Stimulated activated CD4-positive, alpha-beta T cell treated with anti-CD3 and anti-CD28 coated beads, Interleukin-1b, Interleukin-23, amount 100 ng/mL, for 4 hours (primary cell): ENCODE measurements around the gene TIMP2.
A peak's percentile ranks its signal among the peaks of the same experiment; 100 is the strongest.

Experiments used
- DNase-seq, 2 donors: peaks; one replicate each; pipeline ENCODE4 v3.0.0-alpha.2; 2020; ENCODE audit warnings: low read depth in 2 of 2

TIMP2 gene

DNA sequence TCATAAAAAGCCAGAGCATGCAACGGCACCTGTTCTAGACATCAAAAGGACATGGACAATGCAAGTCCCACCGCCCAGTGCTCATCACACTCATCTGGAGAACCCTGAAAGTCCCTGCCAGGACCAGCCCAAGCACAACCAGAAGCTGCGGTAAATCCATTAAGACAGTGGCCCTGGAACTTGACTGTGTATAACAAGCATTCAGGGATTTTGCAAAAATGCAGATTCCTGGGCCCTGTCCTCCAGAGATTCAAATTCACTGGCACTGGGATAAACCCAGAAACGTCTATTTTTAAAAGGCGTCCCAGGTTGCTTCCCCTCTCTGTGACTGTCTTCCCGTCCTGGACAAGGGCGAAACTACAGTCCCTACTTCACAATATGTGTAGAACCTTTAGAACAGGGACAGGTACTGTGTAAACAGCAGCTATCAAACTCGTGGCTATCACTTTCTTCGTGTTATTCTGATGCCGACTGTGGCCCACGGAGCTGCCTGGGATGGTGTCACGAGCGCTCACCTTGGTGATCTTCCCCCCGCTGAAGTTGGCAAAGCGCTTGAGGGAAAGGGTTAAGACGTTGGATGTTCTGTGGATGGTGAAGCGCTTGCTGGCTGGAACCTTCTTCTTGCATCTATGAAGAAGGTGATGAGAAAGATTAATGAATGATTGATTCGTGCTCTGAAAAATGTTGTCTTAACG is 106.9 kb downstream of the TIMP2 start:
- DNase-seq: no peak

DNA sequence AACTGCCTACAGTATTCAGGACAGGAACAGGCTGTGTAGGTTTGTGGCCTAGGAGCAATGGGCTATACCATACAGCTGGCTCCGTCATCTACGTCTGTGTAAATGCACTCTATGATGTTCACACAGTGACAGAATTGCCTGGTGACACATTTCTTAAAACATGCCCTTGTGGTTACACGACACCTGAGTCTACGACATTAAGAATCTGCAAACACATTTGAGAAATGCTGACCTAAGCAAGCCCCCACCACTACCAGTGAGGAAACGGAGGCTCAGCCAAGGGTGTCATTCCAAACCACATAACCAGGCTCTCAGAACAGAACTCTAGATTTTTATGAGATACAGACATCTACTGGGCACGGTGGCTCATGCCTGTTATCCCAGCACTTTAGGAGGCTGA is 108.1 kb downstream of the TIMP2 start:
- peak in 1 of 2 donors; percentile 34 for DNase-seq

DNA sequence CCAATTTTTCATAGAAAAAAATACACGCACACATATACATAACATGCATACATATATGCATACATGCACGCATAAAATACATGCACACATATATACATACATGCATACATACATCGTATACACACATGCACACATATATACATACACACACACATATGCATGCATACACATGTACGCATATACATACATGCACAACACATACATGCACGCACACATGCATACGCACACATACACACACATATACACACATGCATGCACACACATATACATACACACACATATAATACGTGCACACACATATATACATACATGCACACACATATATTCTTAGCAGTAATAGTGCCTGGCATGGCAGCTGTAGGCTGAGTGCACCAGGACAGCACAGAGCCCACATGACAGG is 109.5 kb downstream of the TIMP2 start:
- DNase-seq: no peak

DNA sequence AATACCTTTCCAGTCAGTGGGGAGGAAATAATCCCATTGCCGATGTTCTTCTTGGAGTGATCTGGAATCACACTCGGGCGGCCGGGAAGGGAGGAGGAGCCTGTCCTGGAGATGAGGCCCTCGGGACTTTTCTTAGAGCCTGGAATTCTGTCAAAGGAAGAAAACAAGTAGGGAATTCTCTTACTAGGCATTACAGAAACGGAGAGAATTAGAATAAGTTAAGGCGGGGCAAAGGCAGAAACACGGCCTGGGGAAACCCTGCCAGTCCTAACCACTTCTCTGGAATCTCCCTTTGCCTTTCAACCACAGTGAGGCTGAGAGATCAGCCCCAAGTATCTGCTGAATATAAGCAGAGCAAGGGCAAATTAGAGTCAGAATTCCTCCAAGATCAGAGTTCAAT is 112.3 kb downstream of the TIMP2 start:
- no peak for DNase-seq

DNA sequence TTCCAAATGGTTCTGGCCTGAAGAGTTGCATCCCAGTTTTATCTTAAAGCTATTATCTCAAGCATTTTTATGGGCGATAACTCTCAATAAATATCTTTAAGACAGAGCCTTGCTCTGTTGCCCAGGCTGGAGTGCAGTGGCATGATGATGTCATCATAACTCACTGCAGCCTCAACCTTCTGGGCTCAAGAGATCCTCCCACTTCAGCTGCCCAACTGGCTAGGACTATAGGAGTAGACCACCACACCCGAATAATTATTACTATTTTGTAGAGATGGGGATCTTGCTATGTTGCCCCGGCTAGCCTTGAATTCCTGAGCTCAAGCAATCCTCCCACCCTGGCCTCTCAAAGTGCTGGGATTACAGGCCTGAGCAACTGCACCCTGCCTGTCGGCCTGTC is 117.0 kb downstream of the TIMP2 start:
- no peak for DNase-seq

DNA sequence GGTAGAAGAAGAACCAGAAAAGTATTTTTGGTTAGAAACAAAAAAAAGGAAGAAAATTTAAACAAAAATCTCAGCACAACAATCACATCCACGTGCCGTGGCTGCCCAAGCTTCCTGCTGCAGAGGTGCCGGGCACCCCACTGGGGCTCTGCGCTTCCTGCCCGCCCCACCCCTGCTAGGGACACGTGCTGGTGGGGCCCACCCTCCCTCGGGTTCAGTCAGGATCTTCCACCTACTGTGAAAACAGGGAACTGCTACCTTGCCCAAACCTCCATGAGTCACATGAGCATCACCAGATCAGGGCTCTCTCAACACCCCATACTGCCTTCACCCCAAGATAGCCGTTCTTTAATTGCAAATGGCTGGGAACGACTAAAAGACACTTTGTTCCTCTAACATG is 118.7 kb downstream of the TIMP2 start:
- DNase-seq: no peak

DNA sequence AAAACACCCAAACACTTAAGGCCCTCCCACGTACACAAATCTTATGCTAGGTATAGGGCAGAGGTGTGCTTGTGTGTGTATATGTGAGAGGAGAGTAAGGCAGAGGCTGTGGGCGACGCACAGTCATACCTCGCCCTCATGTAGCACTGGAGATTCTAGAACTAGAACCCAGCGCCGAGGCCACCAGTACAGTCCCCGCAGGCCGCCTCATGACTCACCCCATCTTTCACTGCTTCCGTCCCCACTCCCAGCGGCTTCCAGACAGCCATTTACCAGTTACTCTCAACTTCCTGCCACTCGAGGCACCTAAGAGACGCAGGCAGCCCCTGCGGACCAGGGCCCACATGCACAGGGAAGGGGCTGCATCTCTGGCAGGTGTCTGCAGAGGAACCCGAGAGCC is 119.9 kb downstream of the TIMP2 start:
- peak; percentile 49 to 75 for DNase-seq

DNA sequence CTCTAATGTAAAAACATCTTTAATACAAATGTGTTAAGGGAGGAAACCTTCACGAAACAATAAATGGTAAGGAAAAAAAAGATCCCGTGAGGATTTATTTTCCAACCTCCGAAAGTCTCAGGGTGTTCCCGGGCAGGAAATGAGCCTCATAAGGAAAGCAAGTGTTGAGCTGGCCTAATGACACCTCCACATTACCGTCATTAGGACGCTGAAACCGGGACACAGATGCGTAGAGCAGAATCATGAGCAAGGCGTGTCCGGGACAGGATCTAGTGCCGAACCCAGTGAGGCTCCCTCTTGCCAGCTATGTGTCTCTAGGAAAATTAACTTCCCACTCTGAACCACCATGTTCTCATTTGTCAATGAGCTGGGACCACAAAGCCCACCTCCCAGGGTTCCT is 120.4 kb downstream of the TIMP2 start:
- no peak for DNase-seq

DNA sequence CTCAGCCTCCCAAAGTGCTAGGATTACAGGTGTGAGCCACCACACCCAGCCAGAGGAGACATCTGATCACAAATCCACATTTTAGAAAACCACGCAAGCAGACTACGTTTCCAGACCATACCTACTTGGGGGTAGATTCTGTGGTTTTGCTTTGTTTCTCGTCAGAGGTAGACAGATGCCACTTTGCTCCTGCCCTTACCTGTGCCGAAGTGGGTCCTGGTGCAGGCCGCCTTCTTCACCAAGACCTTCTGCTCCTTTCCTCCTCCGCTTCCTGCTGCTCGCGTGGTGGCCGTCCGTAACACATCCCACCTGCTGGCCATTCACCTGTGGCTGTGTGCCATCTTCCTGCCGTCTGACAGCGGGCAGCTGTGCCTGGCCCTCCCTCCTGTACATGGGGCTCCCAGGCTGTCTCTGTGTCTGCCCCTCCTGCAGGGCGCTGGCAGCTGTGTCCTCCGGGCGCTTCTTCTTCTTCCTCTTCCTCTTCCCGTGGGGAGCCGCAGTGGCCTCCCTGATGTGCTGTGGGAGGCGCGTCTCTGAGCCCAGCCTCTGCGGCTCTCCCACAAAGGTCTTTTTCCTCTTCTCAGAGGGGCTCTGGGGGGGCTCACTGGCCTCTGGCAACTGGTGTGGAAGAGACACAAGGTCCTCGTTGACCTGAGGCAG is 121.9 kb downstream of the TIMP2 start:
- DNase-seq: no peak
